Activated naive CD4-positive, alpha-beta T cell treated with anti-CD3 and anti-CD28 coated beads, Interleukin-2, amount 10 ng/mL, durations not matched to agents 7 days and 5 days (primary cell): Measurements from ENCODE around the gene ACTN2.

ENCODE experiments used
- CTCF ChIA-PET: fragments of 350-600 bp; sonication (Branson Sonifier 250); formaldehyde crosslinking; loops from one replicate; lab custom pipeline; 2021; ENCODE audit warnings: antibody characterized with exemption; lab: Charles Lee
- DNase-seq: peaks from one replicate; pipeline ENCODE4 v3.0.0-alpha.2; 2020
- H3K27ac Mint-ChIP-seq: one replicate; pipeline ENCODE4 v1.8.0; 2021; ENCODE audit warnings: mild to moderate bottlenecking, moderate library complexity, mixed read lengths
- H3K27me3 Mint-ChIP-seq: one replicate; pipeline ENCODE4 v1.8.0; 2021; ENCODE audit warnings: mild to moderate bottlenecking, mixed read lengths
- H3K36me3 Mint-ChIP-seq: one replicate; pipeline ENCODE4 v1.8.0; 2021; ENCODE audit warnings: mixed read lengths
- H3K4me1 Mint-ChIP-seq: one replicate; pipeline ENCODE4 v1.8.0; 2021; ENCODE audit warnings: mixed read lengths
- H3K4me3 Mint-ChIP-seq: one replicate; pipeline ENCODE4 v1.8.0; 2021; ENCODE audit warnings: mild to moderate bottlenecking, moderate library complexity, mixed read lengths
- H3K9me3 Mint-ChIP-seq: one replicate; pipeline ENCODE4 v1.8.0; 2021; ENCODE audit warnings: mixed read lengths

ACTN2 gene

DNA sequence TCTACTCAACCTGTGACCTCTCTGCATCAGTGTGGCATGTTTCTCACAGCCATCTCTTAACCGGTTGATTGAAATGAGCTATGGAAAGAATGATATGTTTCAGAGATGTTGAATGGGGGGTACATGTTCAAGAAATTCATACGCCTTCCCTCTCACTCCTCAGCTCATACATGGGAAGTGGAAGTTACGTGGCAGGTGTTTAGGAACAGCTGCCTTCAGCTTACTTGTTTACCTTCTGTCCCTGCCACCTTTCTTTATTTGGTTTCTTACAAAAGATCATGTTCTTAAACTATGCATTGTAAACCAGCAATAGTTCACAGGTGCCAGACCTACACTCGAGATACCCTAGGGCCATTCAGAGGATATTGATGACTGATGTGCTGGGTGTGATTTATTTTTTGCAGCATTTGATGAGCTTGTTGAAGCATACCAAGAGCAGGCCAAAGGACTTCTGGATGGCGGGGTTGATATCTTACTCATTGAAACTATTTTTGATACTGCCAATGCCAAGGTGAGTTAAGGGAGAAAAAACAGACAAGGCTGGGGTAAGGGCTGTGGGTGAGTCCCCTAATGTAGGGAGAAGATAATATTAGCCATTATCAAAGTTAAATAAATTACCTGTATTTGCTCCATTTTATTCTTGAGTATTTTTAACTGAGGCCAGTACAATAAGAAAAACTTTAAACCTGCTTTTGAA is 126.2 kb downstream of the ACTN2 start:
- no peaks in the 10 kb centered on the region for H3K27me3 Mint-ChIP-seq
- H3K4me1 Mint-ChIP-seq, result no peaks in the 10 kb centered on the region
- CTCF ChIA-PET, result no interaction called here
- peaks cover 69% of the 10 kb centered on the region for H3K36me3 Mint-ChIP-seq
- H3K4me3 Mint-ChIP-seq, result no peak overlapping the region
- no peaks in the 10 kb centered on the region for H3K9me3 Mint-ChIP-seq
- no peak for DNase-seq
- H3K27ac Mint-ChIP-seq, result no peak overlapping the region
